AG20443 (cell line): ENCODE results near the gene RAD51B.
A peak's percentile ranks its signal among the peaks of the same experiment; 100 is the strongest.

Experiments
- DNase-seq: peaks from one replicate; pipeline ENCODE4 v3.0.0; 2012; ENCODE audit warnings: low spot score, mixed read lengths

RAD51B gene

DNA sequence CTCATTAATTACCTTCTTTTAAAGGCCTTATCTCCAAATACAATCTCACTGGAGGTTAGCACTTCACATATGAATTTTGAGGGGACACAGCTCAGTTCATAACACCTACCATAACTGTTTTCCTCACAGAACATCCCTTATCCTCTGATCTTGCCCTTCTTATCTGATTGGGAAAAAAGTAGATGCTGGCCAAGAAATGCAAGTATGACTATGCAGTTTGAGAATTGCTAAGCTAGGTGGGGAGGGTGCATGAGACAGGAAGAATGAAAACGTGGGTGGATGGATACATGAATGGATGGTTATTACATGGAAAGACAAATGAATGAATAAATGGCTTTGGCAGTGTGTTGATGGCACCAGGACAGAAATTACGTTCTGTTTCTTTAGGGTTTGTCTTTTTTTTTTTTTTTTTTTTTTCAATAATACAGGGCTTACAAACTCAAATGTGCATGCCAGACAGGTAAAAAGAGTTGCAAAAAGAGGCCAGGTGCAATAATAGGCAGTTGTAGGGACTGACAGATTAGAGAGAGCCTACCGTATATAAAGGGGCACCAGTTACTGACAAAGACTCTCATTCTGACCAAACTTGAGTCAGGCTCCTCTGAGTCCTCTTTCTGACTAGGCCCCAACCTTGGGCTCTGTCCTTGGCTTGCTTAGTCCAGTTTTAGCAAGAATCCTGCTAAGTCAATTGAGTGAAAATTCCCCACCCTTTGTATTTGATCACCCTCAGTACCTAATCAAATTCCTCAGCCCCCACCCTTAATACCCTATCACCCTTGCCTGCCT lies 668.4 kb downstream of the RAD51B start:
- peak; percentile 34 for DNase-seq

DNA sequence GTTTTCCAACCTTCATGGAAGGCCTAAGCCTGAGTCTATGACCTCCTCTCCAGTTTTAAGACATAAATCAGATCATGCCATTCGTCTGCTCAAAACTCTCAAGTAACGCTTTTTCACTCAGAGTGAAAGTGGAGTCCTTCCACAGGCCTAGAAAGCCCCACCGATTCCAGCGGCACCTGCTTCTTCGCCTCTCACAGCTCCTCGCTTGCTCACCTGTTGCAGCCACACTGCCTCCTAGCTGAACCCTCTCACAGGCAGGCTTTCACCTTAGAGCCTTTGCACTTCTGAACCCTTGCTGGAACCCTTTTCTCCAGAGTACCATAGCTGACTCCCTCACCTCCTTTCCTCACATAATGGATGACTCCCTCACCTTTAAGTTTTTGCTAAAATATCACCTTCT lies 672.2 kb downstream of the RAD51B start:
- no peak for DNase-seq

DNA sequence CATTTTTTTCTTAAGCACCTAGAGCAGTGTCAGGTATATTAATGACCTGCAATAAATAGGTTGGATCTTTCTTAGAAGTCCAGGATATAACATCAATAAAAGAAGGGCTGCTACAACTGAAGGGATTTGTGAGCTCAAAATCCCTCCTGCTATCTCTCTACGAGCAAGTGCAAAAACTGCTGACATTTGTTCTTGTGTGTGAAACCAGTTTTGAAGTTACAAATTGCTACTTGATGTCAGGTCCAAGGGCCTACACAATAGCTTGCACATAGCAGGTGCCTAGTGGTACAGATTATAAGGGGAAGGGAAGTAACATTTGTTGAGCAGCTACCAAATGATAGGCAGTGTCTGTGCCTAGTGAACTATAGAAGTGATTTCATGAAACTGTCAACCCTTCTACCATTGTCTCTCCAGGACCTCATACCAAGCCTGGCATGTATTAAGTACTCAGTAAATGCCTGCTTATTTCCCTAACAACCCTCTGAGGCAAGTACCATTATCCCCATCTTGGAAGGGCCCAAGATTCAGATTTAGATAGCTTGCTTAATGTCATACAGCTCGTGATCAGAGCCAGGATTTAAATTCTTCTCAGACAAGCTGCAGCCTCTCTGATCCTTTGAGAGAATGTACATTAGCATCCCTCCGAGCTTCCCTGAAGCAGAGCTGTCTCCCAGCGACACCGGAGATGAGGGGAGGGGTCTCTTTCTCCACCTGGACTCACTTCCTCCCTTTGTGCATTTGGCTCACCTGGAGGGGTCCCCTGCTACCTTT lies 673.0 kb downstream of the RAD51B start:
- DNase-seq = no peak

DNA sequence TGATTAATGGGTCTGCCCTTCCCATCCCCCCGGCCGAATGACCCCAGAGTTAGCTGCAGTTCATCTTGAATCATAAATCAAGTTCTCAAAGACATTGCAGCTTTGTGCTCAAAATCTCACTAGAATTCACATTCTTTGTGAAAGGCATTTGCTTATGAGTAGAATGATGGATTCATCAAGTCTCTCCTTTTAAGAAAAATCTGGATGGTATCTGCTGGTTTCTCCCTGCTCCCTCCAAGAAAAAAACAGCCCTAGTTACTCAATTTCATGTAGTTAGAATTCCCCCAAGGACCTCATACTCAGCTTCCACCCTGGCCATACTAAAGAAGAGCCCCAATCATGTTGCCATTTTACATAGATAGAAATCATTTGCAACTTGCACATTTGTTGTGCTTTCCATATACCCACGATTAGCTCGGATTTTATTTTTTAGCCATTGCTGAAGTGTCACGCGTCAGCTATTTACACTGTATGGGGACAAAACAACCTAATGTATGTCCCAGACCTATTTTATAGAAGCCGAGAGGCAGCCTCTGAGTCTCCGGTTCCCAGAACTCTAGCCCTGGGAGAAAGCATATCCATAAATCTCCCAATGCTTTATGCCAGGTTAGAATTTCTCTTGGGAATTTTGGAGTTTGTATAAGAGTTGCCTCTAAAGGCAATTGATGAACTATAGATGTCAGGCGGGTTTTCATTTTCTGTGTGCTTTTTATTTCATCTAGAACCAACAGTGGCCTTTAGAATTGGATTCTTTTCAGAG lies 673.8 kb downstream of the RAD51B start:
- no peak for DNase-seq

DNA sequence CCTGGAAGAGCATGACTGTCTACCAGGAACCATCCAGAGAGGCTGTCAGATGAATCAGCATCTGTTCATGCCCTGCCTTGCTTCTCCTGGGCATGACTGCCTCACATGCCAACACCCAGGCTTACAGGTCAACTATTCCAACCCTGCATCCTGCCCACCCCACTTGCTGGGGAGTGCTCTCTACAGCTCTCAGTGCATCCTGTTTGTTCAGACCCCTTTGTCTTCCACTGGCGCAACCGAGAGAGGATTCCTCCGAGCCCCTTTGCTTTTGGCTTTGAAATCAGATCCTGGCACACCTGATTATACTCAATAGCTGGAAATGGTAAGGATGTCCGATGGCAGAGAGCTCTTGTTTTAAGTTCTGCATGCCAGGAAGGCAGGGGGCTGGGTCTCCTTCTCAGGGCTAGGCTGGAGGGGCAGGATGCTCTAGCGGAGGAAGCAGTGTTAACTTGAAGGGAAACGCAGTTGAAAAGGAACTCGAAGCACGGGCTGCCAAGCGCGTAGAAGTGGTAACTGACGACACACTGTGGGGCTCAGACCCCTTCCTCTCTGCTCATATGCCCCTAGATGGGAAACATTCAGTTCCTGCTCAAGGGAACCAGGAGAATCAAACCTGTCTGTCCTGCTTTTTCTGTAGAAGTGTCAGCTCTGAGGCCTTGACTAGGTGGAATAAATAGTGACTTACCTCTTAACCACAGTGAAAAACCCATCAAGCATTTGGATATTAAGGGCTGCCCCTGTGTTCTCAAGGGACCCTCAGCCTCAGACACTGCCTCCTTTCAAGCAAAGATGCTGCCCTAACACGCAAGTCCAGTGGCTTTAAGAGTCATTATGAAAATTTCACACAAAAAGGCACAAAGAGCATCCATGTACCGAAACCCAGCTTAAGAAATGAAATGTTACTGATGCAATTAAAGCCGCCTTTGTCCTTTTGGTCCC lies 675.8 kb downstream of the RAD51B start:
- DNase-seq = no peak

DNA sequence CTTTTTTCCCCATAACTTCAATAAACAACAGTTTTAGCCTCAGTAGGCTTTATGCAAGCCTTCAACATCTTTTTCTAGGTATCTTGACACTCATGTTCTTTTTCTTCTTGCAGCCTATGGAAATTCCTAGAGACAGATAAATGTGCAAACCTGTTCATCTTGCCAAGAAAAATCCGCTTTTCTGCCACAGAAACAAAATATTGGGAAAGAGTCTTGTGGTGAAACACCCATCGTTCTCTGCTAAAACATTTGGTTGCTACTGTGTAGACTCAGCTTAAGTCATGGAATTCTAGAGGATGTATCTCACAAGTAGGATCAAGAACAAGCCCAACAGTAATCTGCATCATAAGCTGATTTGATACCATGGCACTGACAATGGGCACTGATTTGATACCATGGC lies 677.4 kb downstream of the RAD51B start:
- no peak for DNase-seq

DNA sequence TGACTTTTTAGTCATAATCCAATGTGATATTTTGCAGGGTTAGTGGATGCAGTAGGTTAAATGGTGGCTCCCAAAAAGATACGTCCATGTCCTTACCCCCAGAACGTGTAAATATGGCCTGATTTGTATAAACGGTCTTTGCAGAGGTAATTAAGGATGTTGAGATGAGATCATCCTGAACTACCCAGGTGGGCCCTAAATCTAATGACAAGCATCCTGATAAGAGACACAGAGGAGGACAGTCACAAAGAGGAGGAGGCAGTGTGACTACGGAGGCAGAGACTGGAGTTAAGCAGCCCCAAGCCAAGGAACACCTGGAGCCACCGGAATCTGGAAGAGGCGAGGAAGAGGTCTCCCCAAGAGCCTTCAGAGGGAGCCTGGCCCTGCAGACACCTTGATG lies 679.9 kb downstream of the RAD51B start:
- no peak for DNase-seq

DNA sequence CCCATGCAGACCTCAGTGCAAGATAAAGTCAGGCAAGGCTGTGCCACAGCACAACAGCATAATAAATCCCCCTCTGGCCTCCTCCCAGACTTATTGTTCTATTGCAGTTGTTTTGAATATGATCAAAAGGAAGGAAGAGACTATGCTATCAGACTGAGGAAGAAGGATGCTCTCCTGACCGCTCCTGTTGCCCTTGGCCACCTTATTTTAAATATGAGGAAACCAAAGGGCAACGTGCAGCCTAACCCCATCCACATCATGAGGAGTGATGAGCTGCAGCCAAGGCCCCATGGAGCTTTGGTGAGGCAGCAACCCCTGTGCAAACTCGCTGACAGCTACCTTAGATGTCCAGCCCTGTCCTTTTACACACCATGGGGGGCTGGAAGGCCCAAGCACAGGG lies 681.6 kb downstream of the RAD51B start:
- DNase-seq = no peak

DNA sequence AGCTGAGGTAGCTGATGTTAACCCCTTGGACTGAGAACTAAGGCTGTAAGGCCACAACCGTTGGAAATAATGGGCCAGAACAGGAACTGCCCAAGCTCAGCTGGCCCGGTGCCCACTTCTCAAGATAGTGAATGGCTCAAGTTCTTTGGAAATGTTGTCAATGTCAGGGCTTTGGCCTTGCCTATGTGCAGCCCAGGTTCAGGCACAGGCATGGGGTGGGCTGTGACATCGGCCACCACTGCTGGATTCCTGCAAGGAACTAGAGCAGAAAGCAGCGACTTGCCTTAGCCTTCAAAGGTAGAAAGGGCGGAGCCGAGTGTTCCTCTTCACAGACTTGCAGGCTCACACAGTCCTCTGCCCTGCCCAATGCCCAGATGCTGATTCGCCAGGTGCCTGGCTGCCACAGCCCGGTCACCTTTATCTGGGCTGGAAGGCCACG lies 682.1 kb downstream of the RAD51B start:
- DNase-seq = no peak

DNA sequence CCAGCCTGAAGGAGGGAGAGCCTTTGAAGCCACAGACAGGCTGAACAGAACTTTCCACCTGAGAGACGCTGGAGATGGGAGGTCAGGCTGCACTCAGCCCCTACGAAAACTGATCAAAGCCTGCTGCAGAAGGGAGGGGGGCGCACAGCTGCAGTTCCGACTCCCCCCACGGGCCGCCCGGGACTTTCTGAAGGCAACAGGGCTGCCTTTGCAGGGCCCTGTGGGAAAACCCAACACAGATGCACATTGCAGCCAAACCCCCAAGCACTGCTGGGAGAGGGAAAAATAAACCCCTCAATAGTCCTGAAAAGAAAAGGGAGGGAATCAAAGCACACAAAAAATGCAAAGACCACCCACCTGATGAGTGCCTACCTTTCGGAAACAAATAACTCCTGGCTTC lies 682.7 kb downstream of the RAD51B start:
- no peak for DNase-seq

DNA sequence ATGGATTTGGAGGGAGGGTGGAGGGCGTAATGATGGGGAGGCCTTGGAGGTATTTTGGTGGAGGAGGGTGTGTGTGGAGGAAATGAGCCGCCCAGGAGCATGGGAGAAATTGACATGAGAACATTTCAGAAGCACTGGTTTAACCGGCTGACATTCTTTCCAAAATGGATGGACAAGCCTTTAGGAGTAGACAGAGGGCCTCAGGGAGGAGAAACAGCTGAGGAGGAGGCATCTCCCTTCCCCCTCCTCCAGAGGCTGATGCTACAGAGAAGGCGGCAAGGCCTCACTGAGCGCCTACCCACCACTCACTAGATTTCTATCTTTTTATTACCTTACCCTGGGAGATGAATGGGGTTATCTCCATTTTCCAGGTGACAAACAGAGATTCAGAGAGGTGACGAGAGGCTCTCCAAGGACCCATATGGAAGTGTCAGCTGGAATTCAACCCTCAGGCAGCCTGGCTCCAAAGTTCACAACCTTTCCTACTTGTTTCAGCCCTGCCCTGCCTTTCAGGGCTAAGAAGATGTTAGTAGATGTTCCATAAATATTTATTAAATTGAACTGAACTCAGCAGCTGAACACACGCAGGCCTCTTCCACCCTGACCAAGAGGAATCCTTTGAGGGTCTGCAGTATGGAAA lies 683.7 kb downstream of the RAD51B start:
- no peak for DNase-seq

DNA sequence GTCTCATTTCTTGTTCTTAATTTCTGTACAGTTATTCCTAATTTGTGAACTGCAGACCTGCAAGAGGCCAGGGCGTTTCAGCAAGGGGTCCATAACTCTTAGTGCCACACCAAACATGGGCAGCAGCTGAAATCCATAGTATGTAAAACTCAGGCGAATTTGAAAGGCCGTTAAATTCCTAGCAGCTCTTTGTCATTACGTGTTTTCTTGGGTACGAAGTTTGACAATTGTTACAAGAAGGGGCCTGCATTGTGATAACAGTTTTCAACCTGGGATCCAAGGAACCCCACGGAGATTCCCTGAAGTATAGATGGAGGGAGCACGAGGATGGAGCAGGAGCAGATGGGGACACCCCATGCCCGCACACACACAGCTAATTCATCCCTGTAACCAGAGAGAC lies 685.3 kb downstream of the RAD51B start:
- no peak for DNase-seq

DNA sequence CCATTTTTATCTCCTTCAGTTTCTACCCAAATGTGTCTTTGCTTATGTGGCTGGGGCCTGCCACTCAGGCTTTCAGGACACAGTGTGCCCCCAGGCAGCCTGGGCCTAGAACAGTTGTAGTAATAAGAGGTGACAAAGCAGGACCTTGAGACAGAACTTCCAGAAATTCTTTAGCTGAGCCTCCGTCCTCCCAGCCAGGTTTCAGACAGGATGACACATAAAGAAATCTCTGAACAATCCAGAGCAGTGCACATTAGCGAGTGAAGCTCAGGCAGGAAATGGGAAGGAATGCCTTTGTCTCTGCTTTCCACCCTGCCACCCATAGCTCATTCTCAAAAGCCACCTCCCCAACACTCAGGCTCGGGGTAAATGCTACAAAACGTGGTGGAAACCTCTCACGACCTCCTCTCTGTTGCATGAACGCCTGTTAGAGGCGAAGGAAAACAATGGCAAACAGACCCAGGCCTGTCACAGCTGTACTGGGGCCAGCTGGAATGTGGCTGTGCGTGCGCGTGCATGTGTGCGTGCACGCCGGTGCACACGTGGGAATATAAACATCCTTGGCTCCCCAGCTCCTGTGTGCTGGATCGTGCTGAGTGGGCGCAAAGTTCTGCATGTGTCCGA lies 686.6 kb downstream of the RAD51B start:
- peak; percentile 74 for DNase-seq

DNA sequence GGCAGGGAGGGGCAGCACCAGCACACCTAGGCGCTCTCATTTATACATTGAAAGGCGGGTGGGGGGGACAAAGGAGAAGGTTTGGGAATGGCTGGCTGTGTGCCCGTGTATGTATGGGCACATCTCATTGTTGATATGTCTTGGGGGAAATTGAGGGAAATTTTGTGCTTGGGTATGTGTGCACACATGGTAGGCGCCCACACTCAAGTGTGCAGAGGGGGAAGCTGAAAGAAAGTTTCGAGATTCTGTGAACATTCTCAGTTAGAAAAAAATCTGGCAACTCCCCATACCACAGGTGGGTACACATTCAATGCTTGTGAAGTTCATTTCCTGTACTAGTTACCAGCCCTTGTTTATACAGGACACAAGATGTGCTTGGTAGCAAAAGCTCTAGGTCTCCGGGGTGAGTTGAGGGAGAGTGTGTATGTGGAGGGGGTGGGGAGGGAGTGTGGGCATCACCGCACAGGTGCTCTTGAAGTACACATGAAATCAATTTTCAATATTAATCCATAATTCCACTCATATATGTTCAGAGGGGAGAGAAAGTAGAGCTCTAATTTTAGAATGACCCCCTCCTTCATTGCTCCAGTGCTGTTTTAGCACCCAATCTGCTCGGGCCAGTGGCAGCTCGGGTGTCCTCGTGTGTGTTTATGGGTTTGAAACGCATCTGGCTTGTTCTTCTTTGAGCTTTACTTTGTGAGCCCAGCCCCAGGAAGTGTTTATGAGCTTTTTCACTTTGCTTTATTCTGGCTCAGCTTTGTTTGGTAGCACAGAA lies 687.3 kb downstream of the RAD51B start:
- no peak for DNase-seq

DNA sequence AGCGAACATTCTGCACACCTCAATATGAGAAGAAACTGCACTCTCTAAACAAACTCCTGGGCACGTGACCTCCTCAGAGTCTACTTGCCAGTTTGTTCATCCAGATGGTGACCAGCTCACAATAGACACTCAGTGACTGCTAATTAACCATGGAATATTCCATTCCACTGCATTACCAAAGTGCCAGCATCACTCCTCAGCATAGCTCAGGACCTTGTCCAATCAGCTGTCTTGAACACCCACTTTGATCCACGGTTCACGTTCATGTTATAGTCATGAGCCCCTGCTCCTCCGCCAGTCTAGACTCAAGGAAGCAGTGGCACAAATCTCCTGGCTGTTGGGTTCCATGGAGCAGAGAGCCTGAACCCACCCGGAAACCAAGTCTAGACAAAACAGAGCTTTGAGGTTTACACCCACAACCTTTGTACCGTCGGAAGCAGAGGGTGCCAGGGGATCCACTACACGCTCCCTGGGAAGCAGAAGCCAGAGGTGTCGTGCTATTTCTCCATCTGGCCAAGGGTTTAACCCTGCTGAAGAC lies 688.0 kb downstream of the RAD51B start:
- no peak for DNase-seq

DNA sequence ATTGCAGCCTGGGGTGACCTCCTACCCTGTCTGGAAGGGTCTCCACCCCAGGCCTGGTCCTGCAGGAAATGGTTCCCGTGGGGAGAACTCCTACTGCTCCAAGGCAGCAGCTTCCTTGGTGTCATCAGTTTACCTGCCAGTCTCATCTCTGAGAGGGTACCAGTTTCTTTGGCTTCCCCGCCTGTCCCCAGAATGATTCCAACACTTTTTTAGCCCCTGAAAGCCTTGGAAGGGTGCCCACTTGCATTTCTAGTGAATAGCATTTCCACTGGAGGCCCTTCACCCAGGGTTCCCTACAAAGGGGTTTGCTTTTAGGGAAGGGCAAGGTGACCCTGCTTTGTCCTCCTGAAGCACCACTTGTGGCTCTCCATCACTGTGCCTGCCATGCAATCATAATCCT lies 689.0 kb downstream of the RAD51B start:
- DNase-seq = no peak

DNA sequence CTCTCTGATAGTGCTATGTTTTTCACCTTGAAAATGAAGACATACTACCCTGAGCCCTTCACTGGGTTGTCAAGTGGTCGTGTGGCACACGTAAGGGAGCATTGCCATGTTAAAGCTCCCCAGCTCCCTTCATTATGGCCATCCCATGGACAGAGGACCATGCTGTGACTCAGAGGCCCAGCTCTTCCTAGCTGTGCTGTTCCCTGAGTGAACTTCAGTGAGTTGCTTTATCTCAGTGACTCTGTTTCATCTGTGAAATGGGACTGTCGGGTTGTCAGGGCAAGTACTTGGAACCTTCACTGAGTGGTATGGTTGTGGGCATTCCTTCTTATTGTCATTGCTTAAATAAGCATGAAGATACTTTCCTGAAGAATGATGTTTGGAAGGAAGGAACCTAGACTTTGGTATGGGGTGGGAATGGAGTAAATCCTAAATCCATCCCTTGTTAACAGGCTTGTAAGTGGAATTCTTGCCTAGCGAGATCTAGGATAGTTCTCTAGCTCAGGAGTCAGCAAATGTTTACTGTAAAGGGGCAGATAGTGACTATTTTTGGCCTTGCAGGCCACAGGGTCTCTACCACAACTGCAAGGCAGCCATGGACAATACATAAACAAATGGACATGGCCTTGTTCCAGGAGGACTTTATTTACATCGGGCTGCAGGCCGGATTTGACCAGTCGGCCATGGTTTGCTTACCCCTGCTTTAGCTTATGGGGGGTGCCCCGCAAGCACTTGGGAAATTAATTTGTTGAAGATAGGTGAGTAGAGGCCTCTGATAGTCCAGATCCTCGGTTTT lies 689.8 kb downstream of the RAD51B start:
- no peak for DNase-seq

DNA sequence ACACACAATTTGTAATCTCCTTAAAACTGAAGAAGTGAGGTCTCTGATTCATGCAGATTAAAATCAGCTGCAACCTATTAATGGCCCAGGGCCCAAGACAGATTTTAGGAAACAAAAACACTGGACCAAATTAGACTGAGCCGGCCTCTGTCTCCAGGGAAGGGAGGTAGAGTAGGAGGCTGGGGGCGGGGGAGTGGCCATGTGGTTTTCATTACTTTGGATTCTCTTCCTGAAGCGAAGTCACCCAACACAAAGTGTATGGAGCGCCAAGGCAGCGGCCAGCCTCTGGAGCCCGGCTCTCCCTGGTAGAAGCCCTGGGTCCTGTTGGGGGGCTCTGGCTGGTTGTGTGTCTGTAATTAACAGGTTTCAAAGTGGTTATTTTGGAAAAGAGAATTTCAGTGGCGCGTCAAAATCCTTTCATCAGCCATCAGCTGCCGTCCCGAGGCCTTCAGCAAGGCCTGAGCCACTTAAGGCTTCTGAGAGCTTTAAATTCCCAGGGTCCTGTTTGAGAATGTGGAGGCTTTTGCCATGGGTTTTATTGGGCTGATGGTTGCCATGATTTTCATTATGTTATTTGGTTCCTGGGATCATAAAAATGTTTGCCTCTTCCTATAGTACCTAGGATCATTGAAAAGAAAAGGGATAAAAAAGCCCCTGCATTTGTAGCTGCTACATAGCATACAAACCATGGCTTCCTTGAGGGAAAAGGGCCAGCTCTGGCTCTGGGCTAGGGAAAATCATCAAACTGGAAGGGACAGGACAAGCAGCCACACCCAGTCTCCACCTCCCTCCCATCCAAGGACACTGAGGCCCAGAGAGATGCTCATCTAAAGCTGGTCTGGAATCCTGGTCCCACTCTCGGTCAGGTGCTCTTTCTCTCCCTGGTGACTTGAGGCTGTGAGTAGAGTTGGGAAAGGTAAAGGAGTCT lies 690.9 kb downstream of the RAD51B start:
- DNase-seq = peak; percentile 82
